ENCODE results near the gene CORO2B. TPM values are rescaled to one million over a fixed set of nuclear protein-coding genes. Genes with fewer than 3 reads are reported as not detected.

Gene CORO2B
- total RNA-seq, 1 donor from 2014 or later: 21.3 TPM

- Mint-ChIP-seq H3K4me1 (peaks cover 22% of the 10 kb centered on the region), H3K27me3 (ENCODE audit: low read depth) (no peaks in the 10 kb centered on the region), H3K27ac (ENCODE audit: unreplicated experiment) (peak overlapping the region; percentile 98), H3K36me3 (ENCODE audit: low read depth) (peaks cover 14% of the 10 kb centered on the region), H3K9me3 (no peaks in the 10 kb centered on the region), H3K4me3 (no peak overlapping the region)
- no peak for DNase-seq (ENCODE audit: low read depth, low spot score)
- TF ChIP-seq CTCF (conservative IDR thresholded peaks at IDR 0.05): no peak
These were observed 121.2 kb downstream of the CORO2B start for GRCh38 chr15:68699881-68700454.

GRCh38 chr15:68700455-68701123 lies 121.8 kb downstream of the CORO2B start:
- H3K4me3 Mint-ChIP-seq: peak overlapping the region; percentile 41
- no peaks in the 10 kb centered on the region for H3K27me3 Mint-ChIP-seq (ENCODE audit: low read depth)
- H3K36me3 Mint-ChIP-seq (ENCODE audit: low read depth): peaks cover 7% of the 10 kb centered on the region
- peaks cover 16% of the 10 kb centered on the region for H3K4me1 Mint-ChIP-seq
- TF ChIP-seq CTCF (conservative IDR thresholded peaks at IDR 0.05): no peak
- DNase-seq (ENCODE audit: low read depth, low spot score): peak; percentile 16
- H3K27ac Mint-ChIP-seq (ENCODE audit: unreplicated experiment): peak overlapping the region; percentile 98
- H3K9me3 Mint-ChIP-seq: no peaks in the 10 kb centered on the region

GRCh38 chr15:68701886-68702285 lies 123.1 kb downstream of the CORO2B start:
- H3K36me3 Mint-ChIP-seq (ENCODE audit: low read depth): peaks cover 5% of the 10 kb centered on the region
- H3K27ac Mint-ChIP-seq (ENCODE audit: unreplicated experiment): no peak overlapping the region
- peaks cover 15% of the 10 kb centered on the region for H3K4me1 Mint-ChIP-seq
- no peaks in the 10 kb centered on the region for H3K9me3 Mint-ChIP-seq
- no peak for DNase-seq (ENCODE audit: low read depth, low spot score)
- no peak for TF ChIP-seq CTCF (conservative IDR thresholded peaks at IDR 0.05)
- no peak overlapping the region for H3K4me3 Mint-ChIP-seq
- H3K27me3 Mint-ChIP-seq (ENCODE audit: low read depth): no peaks in the 10 kb centered on the region

- no peak overlapping the region for H3K27ac Mint-ChIP-seq (ENCODE audit: unreplicated experiment)
- no peaks in the 10 kb centered on the region for H3K27me3 Mint-ChIP-seq (ENCODE audit: low read depth)
- peaks cover 15% of the 10 kb centered on the region for H3K4me1 Mint-ChIP-seq
- DNase-seq (ENCODE audit: low read depth, low spot score): no peak
- no peaks in the 10 kb centered on the region for H3K36me3 Mint-ChIP-seq (ENCODE audit: low read depth)
- no peak overlapping the region for H3K4me3 Mint-ChIP-seq
- no peaks in the 10 kb centered on the region for H3K9me3 Mint-ChIP-seq
- no peak for TF ChIP-seq CTCF (conservative IDR thresholded peaks at IDR 0.05)
These were observed 125.8 kb downstream of the CORO2B start for GRCh38 chr15:68704496-68705021.

GRCh38 chr15:68706256-68706655 lies 127.5 kb downstream of the CORO2B start:
- Mint-ChIP-seq H3K36me3 (ENCODE audit: low read depth) (no peaks in the 10 kb centered on the region), H3K27me3 (ENCODE audit: low read depth) (no peaks in the 10 kb centered on the region), H3K9me3 (no peaks in the 10 kb centered on the region), H3K27ac (ENCODE audit: unreplicated experiment) (no peak overlapping the region), H3K4me3 (no peak overlapping the region), H3K4me1 (peaks cover 5% of the 10 kb centered on the region)
- TF ChIP-seq CTCF (conservative IDR thresholded peaks at IDR 0.05): no peak
- no peak for DNase-seq (ENCODE audit: low read depth, low spot score)

Data from neural crest cell (in vitro differentiated cells).